GM12874 (cell line): ENCODE results near the gene SMIM12.

ENCODE experiments used
- TF ChIP-seq, protein P1 (sequence below): IDR thresholded peaks from 2 replicates; pipeline ENCODE4 v1.5.1; 2011; ENCODE audit warnings: low read depth, mild to moderate bottlenecking, control low read depth, low read length, moderate library complexity; ENCODE audit not compliant: insufficient read depth

The SMIM12 gene

DNA sequence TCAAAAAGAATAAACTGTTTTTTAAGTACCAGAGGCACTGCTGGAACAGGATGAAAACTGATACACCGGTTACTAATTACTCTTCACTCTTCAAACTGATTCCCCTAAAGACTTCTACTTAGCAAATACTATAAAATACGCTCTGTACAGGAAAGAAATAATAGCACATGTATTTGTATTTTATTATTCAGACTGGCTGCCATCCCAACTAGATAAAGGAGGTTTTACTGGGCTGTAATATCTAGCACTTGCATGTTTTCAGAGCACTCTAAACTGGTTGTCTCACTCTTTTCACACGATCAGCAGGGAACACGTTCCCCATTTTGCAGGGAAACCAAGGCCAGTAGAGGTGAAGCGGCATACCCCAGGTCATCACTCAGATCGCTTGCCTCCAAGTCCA is 9.2 kb downstream of the SMIM12 start:
- TF ChIP-seq, protein P1, sequence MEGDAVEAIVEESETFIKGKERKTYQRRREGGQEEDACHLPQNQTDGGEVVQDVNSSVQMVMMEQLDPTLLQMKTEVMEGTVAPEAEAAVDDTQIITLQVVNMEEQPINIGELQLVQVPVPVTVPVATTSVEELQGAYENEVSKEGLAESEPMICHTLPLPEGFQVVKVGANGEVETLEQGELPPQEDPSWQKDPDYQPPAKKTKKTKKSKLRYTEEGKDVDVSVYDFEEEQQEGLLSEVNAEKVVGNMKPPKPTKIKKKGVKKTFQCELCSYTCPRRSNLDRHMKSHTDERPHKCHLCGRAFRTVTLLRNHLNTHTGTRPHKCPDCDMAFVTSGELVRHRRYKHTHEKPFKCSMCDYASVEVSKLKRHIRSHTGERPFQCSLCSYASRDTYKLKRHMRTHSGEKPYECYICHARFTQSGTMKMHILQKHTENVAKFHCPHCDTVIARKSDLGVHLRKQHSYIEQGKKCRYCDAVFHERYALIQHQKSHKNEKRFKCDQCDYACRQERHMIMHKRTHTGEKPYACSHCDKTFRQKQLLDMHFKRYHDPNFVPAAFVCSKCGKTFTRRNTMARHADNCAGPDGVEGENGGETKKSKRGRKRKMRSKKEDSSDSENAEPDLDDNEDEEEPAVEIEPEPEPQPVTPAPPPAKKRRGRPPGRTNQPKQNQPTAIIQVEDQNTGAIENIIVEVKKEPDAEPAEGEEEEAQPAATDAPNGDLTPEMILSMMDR, result no peak

DNA sequence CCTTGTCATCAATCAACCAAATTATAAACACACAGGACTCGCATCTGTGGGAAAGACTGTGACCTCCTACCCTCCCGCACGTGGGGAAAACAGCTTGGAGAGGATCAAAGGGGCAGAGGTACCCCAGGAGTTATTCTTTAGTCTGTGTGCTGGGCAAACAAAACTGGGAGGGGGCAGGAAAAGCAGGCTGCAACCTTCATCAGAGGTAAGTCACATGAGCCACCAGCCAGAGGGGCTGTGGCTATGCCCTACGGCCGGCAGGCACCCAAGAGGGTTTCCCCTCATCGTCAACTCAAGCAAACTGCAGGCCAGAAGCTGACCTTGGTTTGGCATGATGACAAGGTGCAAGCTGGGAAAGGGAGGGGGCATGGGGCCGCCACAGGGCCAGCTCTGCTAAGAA is 12.5 kb downstream of the SMIM12 start:
- TF ChIP-seq, protein P1, result no peak

- TF ChIP-seq, protein P1, result no peak
Measured at GRCh38 chr1:34846265-34846664, 13.3 kb downstream of the SMIM12 start.

GRCh38 chr1:34845131-34845901 is 14.2 kb downstream of the SMIM12 start:
- TF ChIP-seq, protein P1, result no peak

DNA sequence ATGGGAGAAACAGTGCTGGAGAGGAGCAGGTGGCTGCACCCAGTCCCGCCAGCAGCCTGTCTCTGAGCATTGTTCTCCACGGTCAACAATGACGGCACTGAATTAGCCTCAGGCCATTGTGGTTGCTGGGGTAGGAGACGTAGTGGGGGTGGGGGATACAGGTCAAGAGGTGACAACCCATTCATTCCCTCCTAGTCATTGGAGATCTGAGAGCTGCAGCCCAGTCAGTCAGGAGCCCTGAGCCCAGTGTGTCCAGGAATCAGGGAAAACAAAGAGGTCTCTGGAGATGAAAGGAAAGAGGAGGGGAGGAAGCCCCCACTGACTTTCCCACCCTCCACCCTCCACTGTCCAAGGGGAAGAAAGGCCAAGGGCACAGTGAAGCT is 15.3 kb downstream of the SMIM12 start:
- TF ChIP-seq, protein P1, result no peak

DNA sequence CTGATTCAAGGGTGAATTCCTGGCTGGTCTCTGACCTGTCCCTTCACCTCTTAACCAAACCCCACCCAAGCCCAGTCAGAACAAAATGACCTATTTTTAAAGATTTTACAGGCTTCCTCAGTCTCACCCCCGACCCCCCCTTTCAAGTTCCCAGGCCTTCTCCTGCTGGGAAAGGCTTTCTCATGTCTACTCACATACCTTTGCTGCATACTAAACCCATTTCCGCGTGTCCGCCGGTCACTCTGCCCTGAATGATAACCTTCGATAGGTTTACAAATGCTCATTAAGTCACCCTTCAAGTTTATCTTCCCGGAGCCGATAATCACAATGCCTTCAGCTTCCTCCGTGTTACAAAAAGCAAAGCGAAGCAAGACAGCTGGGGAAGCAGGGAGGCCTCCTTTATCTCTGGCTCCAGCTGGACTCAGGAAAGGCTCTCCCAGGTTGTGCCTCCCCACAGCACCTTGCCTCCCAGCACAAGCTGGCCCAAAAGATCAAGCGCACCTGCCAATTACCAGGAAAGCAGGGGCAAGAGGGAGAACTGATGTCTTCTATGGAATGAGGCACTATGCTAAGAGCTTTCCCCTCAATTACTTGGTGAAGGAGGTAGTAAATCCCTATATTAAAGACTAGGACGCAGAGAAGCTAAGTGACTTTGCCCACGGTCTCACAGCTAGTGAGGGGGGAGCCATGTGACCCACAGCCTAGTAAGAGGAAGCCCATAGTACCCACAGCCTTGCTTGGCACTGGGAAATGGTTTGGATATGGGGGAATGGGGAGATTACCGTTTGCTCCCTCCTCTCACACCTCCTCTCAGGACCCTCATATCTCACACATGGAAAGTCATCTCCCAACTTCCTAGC is 15.9 kb downstream of the SMIM12 start:
- TF ChIP-seq, protein P1, result no peak

DNA sequence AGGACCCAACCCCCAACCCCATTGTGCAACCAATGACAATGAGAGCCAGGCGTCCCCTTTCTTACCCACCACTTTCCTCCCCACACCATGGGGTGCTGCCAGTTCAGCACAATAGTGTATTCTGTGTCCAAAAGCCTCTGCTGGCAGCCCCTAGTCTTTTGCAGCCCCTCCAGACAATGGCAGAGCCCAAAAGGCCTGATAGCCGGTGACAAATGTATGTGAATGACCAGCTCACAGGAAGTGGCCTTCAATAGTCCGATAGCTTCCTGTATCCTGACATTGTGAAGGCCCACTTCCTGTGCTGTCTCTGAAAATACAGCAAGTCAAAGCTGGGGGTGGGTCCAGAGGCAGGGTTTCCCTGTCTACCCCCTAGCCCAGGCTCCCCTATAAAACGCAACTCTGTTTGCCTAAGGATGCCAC is 16.6 kb downstream of the SMIM12 start:
- TF ChIP-seq, protein P1, result no peak
